ENCODE measurements around the gene RUNDC1.
"Not testable (repeated sequence)": the region's sequence is repeated elsewhere in the genome, so short reads cannot be mapped to it uniquely, and the experiment has no call there.

Gene RUNDC1

GRCh38 chr17:42992872-42993271 lies 12.5 kb downstream of the RUNDC1 start:
- peak; percentile 79 for DNase-seq

- DNase-seq: not testable (repeated sequence)
Measured at GRCh38 chr17:42993913-42994312, 13.5 kb downstream of the RUNDC1 start.

GRCh38 chr17:42997390-42997983 lies 17.1 kb downstream of the RUNDC1 start:
- DNase-seq: peak; percentile 75

GRCh38 chr17:42997984-42998938 lies 17.9 kb downstream of the RUNDC1 start, which contains the start of gene RPL27:
Gene RPL27 (plus strand): TSS chr17:42998419. CDS start chr17:42998751, 332 bp downstream.
- DNase-seq: peak; percentile 100

GRCh38 chr17:42999003-42999525 lies 18.7 kb downstream of the RUNDC1 start:
- DNase-seq: peak; percentile 48

GRCh38 chr17:43000894-43001293 lies 20.5 kb downstream of the RUNDC1 start:
- DNase-seq: not testable (repeated sequence)

GRCh38 chr17:43003542-43004172 lies 23.3 kb downstream of the RUNDC1 start:
- DNase-seq: peak; percentile 41

GRCh38 chr17:43006639-43007551 lies 26.5 kb downstream of the RUNDC1 start, which contains the start of gene IFI35:
Gene IFI35 (plus strand): TSS chr17:43006784. CDS start chr17:43006948, 164 bp downstream.
- DNase-seq: peak; percentile 90

- peak; percentile 36 for DNase-seq
Measured at GRCh38 chr17:43010667-43011308, 30.4 kb downstream of the RUNDC1 start.

GRCh38 chr17:43011728-43012472 lies 31.5 kb downstream of the RUNDC1 start:
- no peak for DNase-seq

- DNase-seq: no peak
Measured at GRCh38 chr17:43013296-43013695, 32.9 kb downstream of the RUNDC1 start.

GRCh38 chr17:43014020-43014648 lies 33.8 kb downstream of the RUNDC1 start:
- DNase-seq: no peak

GRCh38 chr17:43014649-43015542 lies 34.5 kb downstream of the RUNDC1 start:
- no peak for DNase-seq

- no peak for DNase-seq
Measured at GRCh38 chr17:43015579-43015978, 35.2 kb downstream of the RUNDC1 start.

- no peak for DNase-seq
Measured at GRCh38 chr17:43016216-43016615, 35.9 kb downstream of the RUNDC1 start.

GRCh38 chr17:43018008-43018853 lies 37.9 kb downstream of the RUNDC1 start:
- peak; percentile 91 for DNase-seq

GRCh38 chr17:43018932-43019331 lies 38.6 kb downstream of the RUNDC1 start:
- DNase-seq: no peak

GRCh38 chr17:43019418-43019817 lies 39.1 kb downstream of the RUNDC1 start:
- no peak for DNase-seq

Measured in DMS53 (cell line).